ENCODE data around the gene SH2D7.

DNA sequence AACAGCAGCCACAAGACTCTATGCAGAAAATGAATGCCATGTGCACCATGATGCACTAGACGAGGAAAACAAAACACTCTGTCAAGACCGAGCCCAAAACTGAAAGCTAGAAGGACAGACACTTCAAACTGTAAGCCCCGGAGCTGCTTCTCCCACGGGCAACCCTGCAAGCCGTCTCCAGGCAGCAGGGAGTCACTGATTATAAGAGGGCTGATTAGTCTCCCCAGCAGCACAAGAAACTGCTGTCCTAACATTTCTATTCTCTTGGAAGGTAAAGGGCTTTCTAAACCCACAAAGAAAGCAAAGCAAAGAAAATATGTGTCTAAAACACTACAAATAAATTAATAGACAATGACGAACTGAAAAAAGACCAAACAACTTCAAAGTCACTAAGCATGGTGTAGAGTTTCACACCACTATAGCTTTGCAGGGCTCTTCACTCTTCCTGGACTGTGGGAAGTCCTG lies 30.4 kb upstream of the SH2D7 start:
- TF ChIP-seq, protein P1, sequence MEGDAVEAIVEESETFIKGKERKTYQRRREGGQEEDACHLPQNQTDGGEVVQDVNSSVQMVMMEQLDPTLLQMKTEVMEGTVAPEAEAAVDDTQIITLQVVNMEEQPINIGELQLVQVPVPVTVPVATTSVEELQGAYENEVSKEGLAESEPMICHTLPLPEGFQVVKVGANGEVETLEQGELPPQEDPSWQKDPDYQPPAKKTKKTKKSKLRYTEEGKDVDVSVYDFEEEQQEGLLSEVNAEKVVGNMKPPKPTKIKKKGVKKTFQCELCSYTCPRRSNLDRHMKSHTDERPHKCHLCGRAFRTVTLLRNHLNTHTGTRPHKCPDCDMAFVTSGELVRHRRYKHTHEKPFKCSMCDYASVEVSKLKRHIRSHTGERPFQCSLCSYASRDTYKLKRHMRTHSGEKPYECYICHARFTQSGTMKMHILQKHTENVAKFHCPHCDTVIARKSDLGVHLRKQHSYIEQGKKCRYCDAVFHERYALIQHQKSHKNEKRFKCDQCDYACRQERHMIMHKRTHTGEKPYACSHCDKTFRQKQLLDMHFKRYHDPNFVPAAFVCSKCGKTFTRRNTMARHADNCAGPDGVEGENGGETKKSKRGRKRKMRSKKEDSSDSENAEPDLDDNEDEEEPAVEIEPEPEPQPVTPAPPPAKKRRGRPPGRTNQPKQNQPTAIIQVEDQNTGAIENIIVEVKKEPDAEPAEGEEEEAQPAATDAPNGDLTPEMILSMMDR (IDR thresholded peaks at IDR 0.05) = no peak
- no peak for TF ChIP-seq POLR2A (IDR thresholded peaks at IDR 0.05)
